Gastrocnemius medialis (tissue), 4 donors: ENCODE results near the gene RFXAP. TPM values are rescaled to one million over a fixed set of nuclear protein-coding genes. Genes with fewer than 3 reads are reported as not detected.

Experiments
- ATAC-seq, 2 donors: fragments of 150-250 bp; one replicate each; pipeline ENCODE4 v1.9.1; 2016
- DNase-seq, 2 donors: peaks; one replicate each; pipeline ENCODE4 v3.0.0-alpha.2; 2019
- H3K27ac ChIP-seq, 4 donors: fragments of 200-600 bp; sonication (generic); 1 replicate in 1 of 4; 2 replicates in 3 of 4; pipeline ENCODE4 v1.5.1; 2016 to 2018; ENCODE audit warnings: mild to moderate bottlenecking in 2 of 4, moderate library complexity in 1 of 4
- H3K27me3 ChIP-seq, 3 donors: fragments of 200-600 bp; sonication (generic) in 2 of 3; 1 replicate in 1 of 3; 2 replicates in 2 of 3; pipeline versions ENCODE4 v1.5.1 to v1.6.0; 2016 to 2019; ENCODE audit warnings: mild to moderate bottlenecking in 1 of 3, moderate library complexity in 1 of 3
- H3K36me3 ChIP-seq, 2 donors: fragments of 200-600 bp; sonication (generic) in 1 of 2; one replicate each; pipeline ENCODE4 v1.5.1; 2017 to 2018
- H3K4me1 ChIP-seq, 2 donors: fragments of 200-600 bp; sonication (generic) in 1 of 2; one replicate each; pipeline ENCODE4 v1.5.1; 2016 to 2017; ENCODE audit warnings: mild to moderate bottlenecking in 2 of 2
- H3K4me3 ChIP-seq, 4 donors: fragments of 200-600 bp; sonication (generic) in 3 of 4; 1 replicate in 1 of 4; 2 replicates in 3 of 4; pipeline ENCODE4 v1.5.1; 2016 to 2019; ENCODE audit warnings: mild to moderate bottlenecking in 2 of 4
- H3K9me3 ChIP-seq, 3 donors: fragments of 200-600 bp; sonication (generic) in 2 of 3; 1 replicate in 1 of 3; 2 replicates in 2 of 3; pipeline ENCODE4 v1.5.1; 2016 to 2019
- POLR2A ChIP-seq, 2 donors: fragments of 450-650 bp; IDR thresholded peaks; one replicate each; pipeline ENCODE4 v1.6.1; 2017; ENCODE audit warnings: antibody characterized with exemption in 2 of 2, mild to moderate bottlenecking in 2 of 2, moderate library complexity in 2 of 2
- in situ Hi-C, 4 donors: fragments of 200-750 bp; cut with MboI; loops; one replicate each; pipeline versions ENCODE4 v1.15.0 to v1.8.0; 2017; ENCODE audit warnings: low sequenced_read_pairs in 4 of 4
- intact Hi-C: fragments of 100-400 bp; cut with DNase I; formaldehyde crosslinking; loops from one replicate; pipeline ENCODE4 v1.15.1; 2023; ENCODE audit warnings: low total_unique reads
- total RNA-seq, 4 donors: library from RNA; depleted of rRNA; stranded (reverse); fragments of >200 nt; gene quantifications; one replicate each; pipeline versions ENCODE4 v1.1.0 to v1.2.3, GENCODE V29; 2016
- TF ChIP-seq, protein P1 (sequence below), 5 experiments: fragments of 450-650 bp in 3 of 5; fragments of 200-600 bp in 2 of 5; sonication (generic) in 2 of 5; IDR thresholded peaks in 4 of 5; conservative IDR thresholded peaks in 1 of 5; 1 replicate in 4 of 5; 2 replicates in 1 of 5; pipeline ENCODE4 v1.5.1; 2016 to 2019; ENCODE audit warnings: antibody characterized with exemption in 5 of 5, mild to moderate bottlenecking in 3 of 5, moderate library complexity in 3 of 5

RFXAP gene
- total RNA-seq, 4 donors from 2014 or later: 0.71 to 3.0 (median 2.2) TPM

DNA sequence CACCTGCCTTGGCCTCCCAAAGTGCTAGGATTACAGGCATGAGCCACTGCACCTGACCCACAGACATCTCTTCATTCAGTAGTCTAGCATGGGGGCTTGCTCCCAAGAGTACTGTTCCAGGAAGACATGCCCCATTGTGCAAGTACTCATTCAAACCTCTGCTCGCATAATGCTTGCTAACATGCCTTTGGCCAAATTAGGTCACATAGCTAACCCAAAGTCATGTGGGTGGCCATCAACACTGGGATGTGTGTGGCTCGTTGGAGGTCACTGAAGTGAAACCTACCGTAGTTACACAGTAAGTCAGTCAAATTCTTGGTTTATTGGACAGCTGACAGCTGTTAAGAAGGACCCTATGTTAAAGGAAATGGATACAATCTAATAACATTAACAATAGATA is 20.3 kb downstream of the RFXAP start:
- Histone ChIP-seq H3K27me3 (no peaks in the 10 kb centered on the region), H3K9me3 (no peaks in the 10 kb centered on the region), H3K27ac (no peak overlapping the region), H3K36me3 (no peaks in the 10 kb centered on the region), H3K4me1 (peaks cover 8 to 10% of the 10 kb centered on the region in 2 donors), H3K4me3 (no peak overlapping the region)
- in situ Hi-C loops (no loop called here), intact Hi-C loops (no loop called here)
- TF ChIP-seq POLR2A (IDR thresholded peaks at IDR 0.05): no peak
- TF ChIP-seq, protein P1, sequence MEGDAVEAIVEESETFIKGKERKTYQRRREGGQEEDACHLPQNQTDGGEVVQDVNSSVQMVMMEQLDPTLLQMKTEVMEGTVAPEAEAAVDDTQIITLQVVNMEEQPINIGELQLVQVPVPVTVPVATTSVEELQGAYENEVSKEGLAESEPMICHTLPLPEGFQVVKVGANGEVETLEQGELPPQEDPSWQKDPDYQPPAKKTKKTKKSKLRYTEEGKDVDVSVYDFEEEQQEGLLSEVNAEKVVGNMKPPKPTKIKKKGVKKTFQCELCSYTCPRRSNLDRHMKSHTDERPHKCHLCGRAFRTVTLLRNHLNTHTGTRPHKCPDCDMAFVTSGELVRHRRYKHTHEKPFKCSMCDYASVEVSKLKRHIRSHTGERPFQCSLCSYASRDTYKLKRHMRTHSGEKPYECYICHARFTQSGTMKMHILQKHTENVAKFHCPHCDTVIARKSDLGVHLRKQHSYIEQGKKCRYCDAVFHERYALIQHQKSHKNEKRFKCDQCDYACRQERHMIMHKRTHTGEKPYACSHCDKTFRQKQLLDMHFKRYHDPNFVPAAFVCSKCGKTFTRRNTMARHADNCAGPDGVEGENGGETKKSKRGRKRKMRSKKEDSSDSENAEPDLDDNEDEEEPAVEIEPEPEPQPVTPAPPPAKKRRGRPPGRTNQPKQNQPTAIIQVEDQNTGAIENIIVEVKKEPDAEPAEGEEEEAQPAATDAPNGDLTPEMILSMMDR (IDR thresholded peaks at IDR 0.05 in 4 of 5, conservative IDR thresholded peaks at IDR 0.05 in 1 of 5): no peak
- no peak for DNase-seq
- no peak for ATAC-seq

DNA sequence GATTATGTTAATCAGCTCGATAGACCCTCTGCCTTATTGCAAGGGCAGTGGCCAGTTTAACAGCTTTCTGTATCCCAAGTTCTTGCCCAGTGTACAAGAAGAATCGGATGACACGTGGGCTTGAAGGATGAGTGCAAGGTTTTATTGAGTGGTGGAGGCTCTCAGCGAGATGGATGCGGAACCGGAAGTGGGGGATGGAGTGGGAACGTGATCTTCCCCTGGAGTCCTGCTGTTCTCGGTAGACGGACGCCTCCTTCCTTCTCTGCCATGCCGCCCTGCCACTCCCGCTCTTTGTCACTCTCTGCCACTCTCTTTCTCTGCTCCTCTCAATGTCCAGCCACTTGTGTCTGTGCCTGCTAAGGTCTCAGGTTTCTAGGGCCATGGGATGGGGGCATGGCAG is 21.0 kb downstream of the RFXAP start:
- intact Hi-C loops: no loop called here
- TF ChIP-seq, protein P1 (IDR thresholded peaks at IDR 0.05 in 4 of 5, conservative IDR thresholded peaks at IDR 0.05 in 1 of 5): no peak
- TF ChIP-seq POLR2A (IDR thresholded peaks at IDR 0.05): no peak
- Histone ChIP-seq H3K4me3 (no peak overlapping the region), H3K27ac (no peak overlapping the region), H3K9me3 (no peaks in the 10 kb centered on the region), H3K27me3 (no peaks in the 10 kb centered on the region), H3K4me1 (peaks cover 8 to 10% of the 10 kb centered on the region in 2 donors), H3K36me3 (no peaks in the 10 kb centered on the region)
- DNase-seq: no peak
- no peak for ATAC-seq
- in situ Hi-C loops: no loop called here

DNA sequence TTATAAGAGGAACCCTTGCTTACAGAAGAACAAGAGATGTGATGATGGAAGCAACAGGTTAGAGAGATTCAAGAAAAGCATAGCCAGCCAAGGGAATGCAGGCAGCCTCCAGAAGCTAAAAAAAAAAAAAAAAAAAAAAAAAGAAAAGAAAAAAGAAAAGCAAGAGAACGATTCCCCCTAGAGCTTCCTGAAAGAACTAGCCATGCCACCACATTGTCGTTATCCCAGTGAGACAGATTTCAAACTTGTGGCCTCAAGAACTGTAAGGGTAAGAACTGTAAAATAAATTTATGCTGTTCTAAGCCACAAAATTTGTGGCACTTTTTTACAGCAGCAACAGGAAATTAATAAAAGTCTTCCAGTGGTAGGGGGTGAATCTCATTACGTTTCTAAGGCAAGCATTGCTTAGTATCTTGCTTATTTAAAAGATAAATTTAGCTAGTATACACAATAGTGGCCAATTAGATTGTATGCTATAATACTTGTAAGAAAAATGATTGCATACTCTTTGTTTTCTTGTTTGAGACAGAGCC is 21.8 kb downstream of the RFXAP start:
- DNase-seq (no peak), ATAC-seq (no peak)
- no peak overlapping the region for H3K27ac ChIP-seq
- no peaks in the 10 kb centered on the region for H3K27me3 ChIP-seq
- in situ Hi-C loops: no loop called here
- H3K4me3 ChIP-seq: no peak overlapping the region
- H3K9me3 ChIP-seq: no peaks in the 10 kb centered on the region
- intact Hi-C loops: no loop called here
- no peaks in the 10 kb centered on the region for H3K36me3 ChIP-seq
- no peak for TF ChIP-seq POLR2A (IDR thresholded peaks at IDR 0.05)
- H3K4me1 ChIP-seq: peaks cover 8 to 10% of the 10 kb centered on the region in 2 donors

DNA sequence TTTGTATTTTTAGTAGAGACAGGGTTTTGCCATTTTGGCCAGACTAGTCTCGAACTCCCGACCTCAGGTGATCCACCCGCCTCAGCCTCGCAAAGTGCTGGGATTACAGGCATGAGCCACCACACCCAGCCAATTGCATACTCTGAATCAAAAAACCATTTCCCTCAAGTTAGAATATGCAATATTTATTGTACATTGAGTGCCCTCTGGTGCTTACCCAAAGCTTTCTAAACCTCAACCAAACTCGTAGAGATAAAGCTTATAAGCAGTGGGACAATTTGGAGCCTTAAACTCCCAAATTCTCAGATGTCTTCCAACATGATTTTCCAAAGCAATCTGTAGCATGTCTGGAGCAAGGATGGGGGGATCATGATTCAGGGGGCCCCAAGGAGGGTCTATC is 22.4 kb downstream of the RFXAP start:
- no peak for DNase-seq
- in situ Hi-C loops: no loop called here
- Histone ChIP-seq H3K36me3 (no peaks in the 10 kb centered on the region), H3K4me1 (peaks cover 8 to 10% of the 10 kb centered on the region in 2 donors), H3K27me3 (no peaks in the 10 kb centered on the region), H3K9me3 (no peaks in the 10 kb centered on the region), H3K4me3 (no peak overlapping the region), H3K27ac (no peak overlapping the region)
- intact Hi-C loops: no loop called here
- no peak for TF ChIP-seq POLR2A (IDR thresholded peaks at IDR 0.05)
- TF ChIP-seq, protein P1 (IDR thresholded peaks at IDR 0.05 in 4 of 5, conservative IDR thresholded peaks at IDR 0.05 in 1 of 5): no peak
- ATAC-seq: no peak

DNA sequence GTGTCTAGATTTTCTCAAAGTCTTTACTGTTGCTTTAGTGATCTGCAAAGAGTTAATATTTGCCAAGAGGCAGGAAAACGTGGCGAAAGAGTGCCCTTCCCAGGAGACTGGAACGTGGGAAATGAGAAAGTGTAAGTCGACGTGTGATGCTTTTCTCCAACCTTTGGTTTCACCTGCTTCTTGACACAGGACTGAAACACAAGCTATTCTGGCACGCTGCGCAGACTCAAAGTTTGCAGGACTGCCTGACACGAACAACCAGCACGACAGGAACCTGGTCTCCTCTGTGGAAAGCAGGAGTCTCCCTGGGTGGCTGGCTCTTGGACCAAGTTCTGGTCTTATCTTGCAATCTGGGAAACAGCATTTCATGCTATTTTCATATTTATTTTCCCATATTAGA is 28.6 kb downstream of the RFXAP start:
- Histone ChIP-seq H3K36me3 (no peaks in the 10 kb centered on the region), H3K4me1 (no peaks in the 10 kb centered on the region), H3K4me3 (no peak overlapping the region), H3K27ac (no peak overlapping the region), H3K9me3 (no peaks in the 10 kb centered on the region), H3K27me3 (no peaks in the 10 kb centered on the region)
- intact Hi-C loops (no loop called here), in situ Hi-C loops (no loop called here)
- TF ChIP-seq, protein P1 (IDR thresholded peaks at IDR 0.05 in 4 of 5, conservative IDR thresholded peaks at IDR 0.05 in 1 of 5): no peak
- TF ChIP-seq POLR2A (IDR thresholded peaks at IDR 0.05): no peak
- ATAC-seq (no peak), DNase-seq (no peak)
